NT2/D1 (cell line): ENCODE measurements around the gene RNF39.

Experiments
- DNase-seq: peaks from one replicate; pipeline ENCODE4 v3.0.0-alpha.2; 2011; ENCODE audit warnings: low read depth, low spot score
- H3K27me3 ChIP-seq: 2 replicates; pipeline ENCODE4 v1.6.0; 2011; ENCODE audit warnings: mild to moderate bottlenecking; ENCODE audit not compliant: insufficient read length, insufficient read depth
- H3K36me3 ChIP-seq: 2 replicates; pipeline ENCODE4 v1.6.1; 2011; ENCODE audit warnings: mild to moderate bottlenecking, low read length, mixed read lengths; ENCODE audit not compliant: insufficient read depth, insufficient read length
- H3K4me1 ChIP-seq: 2 replicates; pipeline ENCODE4 v1.5.1; 2011; ENCODE audit not compliant: insufficient read depth, insufficient read length
- H3K4me3 ChIP-seq: 2 replicates; pipeline ENCODE4 v1.5.1; 2011; ENCODE audit warnings: low read depth; ENCODE audit not compliant: insufficient read length
- H3K9ac ChIP-seq: 2 replicates; pipeline ENCODE4 v1.6.0; 2011; ENCODE audit warnings: low read depth; ENCODE audit not compliant: insufficient read length
- H3K9me3 ChIP-seq: 2 replicates; pipeline ENCODE4 v1.5.1; 2011; ENCODE audit warnings: mild to moderate bottlenecking, low read length; ENCODE audit not compliant: insufficient read depth
- SUZ12 ChIP-seq: IDR thresholded peaks from 2 replicates; pipeline ENCODE4 v1.6.1; 2011; ENCODE audit not compliant: insufficient read length, insufficient read depth; ENCODE audit errors: extremely low read depth
- YY1 ChIP-seq: IDR thresholded peaks from 2 replicates; pipeline ENCODE4 v1.6.1; 2011; ENCODE audit not compliant: insufficient read length, insufficient read depth
- ZNF274 ChIP-seq: IDR thresholded peaks from 2 replicates; pipeline ENCODE4 v1.6.1; 2011; ENCODE audit warnings: mild to moderate bottlenecking, low read depth, low read length

The RNF39 gene

GRCh38 chr6:30047220-30047619 lies 28.3 kb downstream of the RNF39 start:
- no peak overlapping the region for H3K4me3 ChIP-seq
- TF ChIP-seq YY1: no peak
- no peak for TF ChIP-seq SUZ12
- no peak for TF ChIP-seq ZNF274
- H3K9ac ChIP-seq: no peak overlapping the region
- H3K36me3 ChIP-seq: no peaks in the 10 kb centered on the region
- DNase-seq: no peak
- no peaks in the 10 kb centered on the region for H3K4me1 ChIP-seq
- H3K9me3 ChIP-seq: no peaks in the 10 kb centered on the region
- no peaks in the 10 kb centered on the region for H3K27me3 ChIP-seq

- H3K36me3 ChIP-seq: no peaks in the 10 kb centered on the region
- no peak overlapping the region for H3K9ac ChIP-seq
- TF ChIP-seq SUZ12 (no peak), YY1 (no peak), ZNF274 (no peak)
- H3K4me3 ChIP-seq: no peak overlapping the region
- H3K27me3 ChIP-seq: no peaks in the 10 kb centered on the region
- DNase-seq: no peak
- H3K4me1 ChIP-seq: no peaks in the 10 kb centered on the region
- H3K9me3 ChIP-seq: no peaks in the 10 kb centered on the region
Observed at GRCh38 chr6:30044630-30045029, 30.9 kb downstream of the RNF39 start.

- TF ChIP-seq SUZ12 (no peak), ZNF274 (no peak), YY1 (no peak)
- H3K27me3 ChIP-seq: no peaks in the 10 kb centered on the region
- H3K4me3 ChIP-seq: no peak overlapping the region
- no peaks in the 10 kb centered on the region for H3K9me3 ChIP-seq
- no peak for DNase-seq
- H3K36me3 ChIP-seq: no peaks in the 10 kb centered on the region
- no peaks in the 10 kb centered on the region for H3K4me1 ChIP-seq
- no peak overlapping the region for H3K9ac ChIP-seq
Observed at GRCh38 chr6:30043744-30044143, 31.8 kb downstream of the RNF39 start.

DNA sequence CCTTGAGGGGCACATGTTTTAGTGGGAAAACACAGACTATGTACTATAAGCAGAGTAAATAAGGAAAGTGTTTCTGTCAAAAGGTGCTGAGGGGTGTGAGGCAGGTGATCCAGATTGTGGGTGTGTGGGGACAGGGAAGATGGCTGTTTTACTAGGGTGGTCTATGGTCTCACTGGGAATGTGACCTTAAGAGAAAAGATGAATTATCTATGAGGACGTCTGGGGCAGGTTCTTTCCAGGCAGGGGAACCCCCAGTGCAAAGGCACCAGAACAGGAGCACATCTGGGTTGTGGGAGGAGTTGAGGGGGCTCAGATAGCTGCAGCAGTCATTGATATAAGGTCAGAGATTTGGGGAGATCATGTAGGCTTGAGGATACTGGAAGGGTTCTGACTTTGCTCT lies 32.7 kb downstream of the RNF39 start:
- H3K4me3 ChIP-seq: no peak overlapping the region
- no peak for DNase-seq
- H3K9me3 ChIP-seq: no peaks in the 10 kb centered on the region
- TF ChIP-seq YY1 (no peak), ZNF274 (no peak), SUZ12 (no peak)
- H3K36me3 ChIP-seq: no peaks in the 10 kb centered on the region
- no peaks in the 10 kb centered on the region for H3K27me3 ChIP-seq
- no peaks in the 10 kb centered on the region for H3K4me1 ChIP-seq
- H3K9ac ChIP-seq: no peak overlapping the region

- H3K4me1 ChIP-seq: no peaks in the 10 kb centered on the region
- no peak for DNase-seq
- TF ChIP-seq ZNF274: no peak
- TF ChIP-seq SUZ12: no peak
- TF ChIP-seq YY1: no peak
- no peak overlapping the region for H3K9ac ChIP-seq
- no peaks in the 10 kb centered on the region for H3K36me3 ChIP-seq
- H3K27me3 ChIP-seq: no peaks in the 10 kb centered on the region
- no peaks in the 10 kb centered on the region for H3K9me3 ChIP-seq
- no peak overlapping the region for H3K4me3 ChIP-seq
Observed at GRCh38 chr6:30042476-30042875, 33.1 kb downstream of the RNF39 start.

- no peak overlapping the region for H3K9ac ChIP-seq
- no peak for TF ChIP-seq SUZ12
- no peak for TF ChIP-seq ZNF274
- TF ChIP-seq YY1: no peak
- H3K27me3 ChIP-seq: no peaks in the 10 kb centered on the region
- H3K4me1 ChIP-seq: no peaks in the 10 kb centered on the region
- H3K9me3 ChIP-seq: no peaks in the 10 kb centered on the region
- no peaks in the 10 kb centered on the region for H3K36me3 ChIP-seq
- no peak for DNase-seq
- H3K4me3 ChIP-seq: no peak overlapping the region
Observed at GRCh38 chr6:30041821-30042220, 33.7 kb downstream of the RNF39 start.

DNA sequence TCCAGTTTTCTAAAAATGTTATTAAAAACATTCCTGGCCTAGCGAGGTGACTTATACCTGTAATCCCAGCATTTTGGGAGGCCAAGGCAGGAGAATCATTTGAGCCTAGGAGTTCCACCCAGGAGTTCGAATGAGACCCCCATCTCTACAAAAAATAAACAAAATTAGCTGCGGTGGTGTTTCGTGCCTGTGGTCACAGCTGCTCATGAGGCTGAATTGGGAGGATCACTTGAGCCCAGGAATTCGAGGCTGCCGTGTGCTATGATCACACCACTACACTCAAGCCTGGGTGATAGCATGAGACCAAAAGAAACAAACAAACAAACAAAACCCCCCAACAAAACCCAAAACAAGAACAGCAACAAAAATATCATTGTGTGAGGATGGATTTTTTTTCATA lies 34.3 kb downstream of the RNF39 start:
- Histone ChIP-seq H3K9ac (no peak overlapping the region), H3K4me1 (no peaks in the 10 kb centered on the region), H3K27me3 (no peaks in the 10 kb centered on the region), H3K4me3 (no peak overlapping the region), H3K9me3 (no peaks in the 10 kb centered on the region), H3K36me3 (no peaks in the 10 kb centered on the region)
- TF ChIP-seq SUZ12 (no peak), YY1 (no peak), ZNF274 (no peak)
- DNase-seq: no peak
